Measurements from ENCODE around the gene RNF114. TPM values are rescaled to one million over a fixed set of nuclear protein-coding genes. Genes with fewer than 3 reads are reported as not detected.
A peak's percentile ranks its signal among the peaks of the same experiment; 100 is the strongest.
"Not testable (repeated sequence)": the region's sequence is repeated elsewhere in the genome, so short reads cannot be mapped to it uniquely, and the experiment has no call there.

Gene RNF114
- polyA plus RNA-seq, 3 donors = 66.1 to 86.6 (median 74.4) TPM

- DNase-seq (ENCODE audit: extremely low read depth in 1 of 11, low read depth in 9 of 11, low spot score in 4 of 11) = peak in 1 of 11 donors; percentile 12
These were observed 54.1 kb downstream of the RNF114 start for GRCh38 chr20:49990271-49990720.

DNA sequence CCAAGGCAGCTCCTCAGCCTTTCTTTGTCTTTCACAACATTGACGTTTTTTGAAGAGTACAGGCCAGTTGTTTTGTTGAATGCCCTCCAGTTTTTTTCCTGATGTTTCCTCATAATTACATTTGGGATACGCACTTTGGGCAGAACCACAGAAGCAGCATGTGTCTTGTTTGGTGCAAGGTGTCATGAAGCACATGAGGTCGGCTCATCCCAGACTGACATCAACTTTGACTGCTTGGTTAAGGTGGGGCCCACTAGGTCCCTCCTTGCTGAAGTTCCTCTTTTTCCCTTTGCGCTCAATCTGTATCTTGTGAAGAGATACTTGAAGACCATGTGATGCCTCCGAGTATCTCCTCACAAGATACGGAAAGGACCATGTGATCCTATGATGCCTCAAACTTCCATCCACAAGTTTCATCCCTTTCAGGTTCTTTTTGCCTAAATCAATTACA lies 57.1 kb downstream of the RNF114 start:
- DNase-seq (ENCODE audit: extremely low read depth in 1 of 11, low read depth in 9 of 11, low spot score in 4 of 11) = no peak

DNA sequence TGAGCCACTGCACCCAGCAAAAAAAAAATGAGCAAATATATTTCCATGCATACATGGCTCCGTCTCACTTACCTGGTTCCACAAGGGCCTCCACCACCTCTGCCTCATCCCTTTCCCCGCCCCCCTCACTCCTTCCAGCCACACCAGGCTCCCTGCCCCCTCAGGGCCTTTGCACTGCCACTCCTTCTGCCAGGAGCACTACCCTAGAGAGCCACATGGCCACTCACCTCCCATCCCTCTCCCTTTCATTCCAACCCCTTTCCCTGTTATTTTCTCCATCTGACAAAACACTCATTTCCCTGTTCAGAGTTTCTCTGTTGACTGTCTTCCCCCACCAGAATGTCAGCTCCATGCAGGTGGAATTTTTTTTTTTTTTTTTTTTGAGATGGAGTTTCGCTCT lies 59.4 kb downstream of the RNF114 start:
- DNase-seq (ENCODE audit: extremely low read depth in 1 of 11, low read depth in 9 of 11, low spot score in 4 of 11) = no peak

DNA sequence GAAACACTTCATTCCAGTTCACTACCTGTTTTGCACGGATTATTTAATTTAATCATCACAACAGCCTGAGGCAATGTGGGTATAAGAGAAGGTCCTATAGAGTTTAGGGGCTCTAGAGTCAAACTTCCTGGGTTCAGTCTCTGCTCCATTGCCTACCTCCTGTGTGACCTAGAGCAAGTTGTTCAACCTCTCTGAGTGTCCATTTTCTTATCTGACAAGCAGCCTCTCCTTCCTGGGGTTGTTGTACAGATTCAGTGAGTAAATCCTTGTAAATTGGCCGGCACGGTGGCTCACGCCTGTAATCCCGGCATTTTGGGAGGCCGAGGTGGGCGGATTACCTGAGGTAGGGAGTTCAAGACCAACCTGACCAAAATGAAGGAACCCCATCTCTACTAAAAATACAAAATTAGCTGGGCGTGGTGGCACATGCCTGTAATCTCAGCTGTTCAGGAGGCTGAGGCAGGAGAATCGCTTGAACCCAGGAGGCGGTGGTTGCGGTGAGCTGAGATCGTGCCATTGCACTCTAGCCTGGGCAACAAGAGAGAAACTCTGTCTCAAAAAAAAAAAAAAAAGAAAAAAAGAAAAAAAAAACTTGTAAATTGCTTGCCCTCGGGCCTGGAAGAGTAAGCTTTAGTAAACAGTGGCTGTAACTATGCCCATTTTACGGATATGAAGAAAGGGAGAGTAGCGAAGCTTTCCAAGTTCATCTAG lies 62.4 kb downstream of the RNF114 start:
- not testable (repeated sequence) for DNase-seq (ENCODE audit: extremely low read depth in 1 of 11, low read depth in 9 of 11, low spot score in 4 of 11)

DNA sequence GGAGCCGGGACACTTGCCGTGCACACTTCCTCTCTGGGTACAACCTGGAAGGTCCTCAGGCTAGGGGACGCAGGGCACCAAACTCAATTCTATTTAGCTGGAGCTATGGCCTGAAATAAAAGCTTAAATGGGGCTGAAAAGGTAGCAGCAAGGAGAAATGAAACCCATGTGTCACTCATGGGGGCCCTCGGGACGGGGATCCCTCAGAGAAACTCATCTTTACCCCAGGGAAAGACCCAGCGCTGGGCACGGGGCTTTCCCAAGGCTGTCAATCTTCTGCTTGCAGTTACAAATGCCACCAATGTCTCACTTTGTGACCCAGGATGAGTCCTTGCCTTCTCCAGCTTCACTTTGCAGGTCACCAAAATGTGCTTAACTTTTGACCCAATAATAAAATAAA lies 63.1 kb downstream of the RNF114 start:
- no peak for DNase-seq (ENCODE audit: extremely low read depth in 1 of 11, low read depth in 9 of 11, low spot score in 4 of 11)

GRCh38 chr20:50000548-50001222 lies 64.5 kb downstream of the RNF114 start:
- DNase-seq (ENCODE audit: extremely low read depth in 1 of 11, low read depth in 9 of 11, low spot score in 4 of 11) = not testable (repeated sequence)

DNA sequence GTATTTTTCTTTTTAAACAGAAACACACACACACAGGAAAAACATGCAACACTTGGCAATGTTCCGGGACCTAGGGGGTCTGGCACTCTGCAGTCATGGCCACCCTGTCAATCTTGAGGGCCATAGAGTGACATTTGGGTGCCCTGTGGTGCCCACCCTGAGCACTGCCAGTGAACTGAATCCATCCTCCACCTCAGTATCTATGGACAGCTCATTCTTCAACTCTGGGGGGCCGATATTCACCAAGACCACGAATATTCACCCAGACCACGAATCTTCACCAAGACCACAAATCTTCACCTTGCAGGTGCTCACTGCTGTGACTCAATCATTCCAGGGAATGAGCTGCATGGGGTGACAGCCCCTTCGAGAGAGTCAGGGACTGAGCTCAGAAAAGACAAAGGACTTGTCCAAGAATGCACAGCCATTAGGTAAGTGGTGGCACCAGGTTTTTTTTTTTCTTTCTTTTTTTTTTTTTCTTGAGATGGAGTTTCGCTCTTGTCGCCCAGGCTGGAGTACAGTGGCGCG lies 65.7 kb downstream of the RNF114 start:
- DNase-seq (ENCODE audit: extremely low read depth in 1 of 11, low read depth in 9 of 11, low spot score in 4 of 11) = no peak

DNA sequence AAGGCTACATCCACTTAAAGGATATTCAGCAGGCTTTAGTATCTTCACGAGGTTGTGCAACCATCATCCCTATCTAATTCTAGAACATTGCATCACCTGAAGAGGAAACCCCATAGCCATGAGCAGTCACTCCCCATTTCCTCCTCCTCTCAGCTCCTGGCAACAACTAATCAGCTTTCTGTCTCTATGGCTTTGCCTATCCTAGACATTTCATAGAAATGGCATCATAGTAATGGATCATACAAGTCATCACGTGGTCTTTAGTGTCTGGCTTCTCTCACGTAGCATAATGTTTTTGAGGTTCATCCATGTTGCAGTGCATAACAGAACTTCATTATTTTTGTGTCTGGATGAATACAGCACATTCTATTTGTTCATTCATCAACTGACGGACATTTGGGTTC lies 67.1 kb downstream of the RNF114 start:
- DNase-seq (ENCODE audit: extremely low read depth in 1 of 11, low read depth in 9 of 11, low spot score in 4 of 11) = no peak

Other genes with a start within 250 kb of the RNF114 start
- 10 to 100 TPM; 44.2 to 52.1 (median 50.5) TPM for gene B4GALT5, start 222.5 kb upstream of the RNF114 start, polyA plus RNA-seq (ENCODE audit: insufficient read length in 3 of 3)
- 10 to 100 TPM in 1 of 3 donors, 1 to 10 TPM in 2; 8.3 to 12.5 (median 9.4) TPM for gene SLC9A8, start 123.6 kb upstream of the RNF114 start, polyA plus RNA-seq (ENCODE audit: insufficient read length in 3 of 3)
- gene SPATA2, start 20.9 kb upstream of the RNF114 start, polyA plus RNA-seq (ENCODE audit: insufficient read length in 3 of 3) = 10 to 100 TPM in 1 of 3 donors, 1 to 10 TPM in 2; 9.3 to 11.1 (median 9.9) TPM
- gene SNAI1, start 46.6 kb downstream of the RNF114 start, polyA plus RNA-seq (ENCODE audit: insufficient read length in 3 of 3) = 10 to 100 TPM in 2 of 3 donors, 1 to 10 TPM in 1; 9.6 to 14.3 (median 14.2) TPM
- gene UBE2V1, start 176.8 kb downstream of the RNF114 start, polyA plus RNA-seq (ENCODE audit: insufficient read length in 3 of 3) = 100 to 1,000 TPM; 149 to 170 (median 149) TPM
- gene PEDS1, start 217.3 kb downstream of the RNF114 start, polyA plus RNA-seq (ENCODE audit: insufficient read length in 3 of 3) = 10 to 100 TPM; 22.9 to 25.3 (median 24.7) TPM

All from renal cortex interstitium (tissue), 11 donors.